ELR (cell line): ENCODE measurements around the gene FOSL1.
A peak's percentile ranks its signal among the peaks of the same experiment; 100 is the strongest.
"Not testable (repeated sequence)": the region's sequence is repeated elsewhere in the genome, so short reads cannot be mapped to it uniquely, and the experiment has no call there.

Experiments used
- DNase-seq: peaks from one replicate; pipeline ENCODE4 v3.0.0-alpha.2; 2015; ENCODE audit warnings: low read depth

The FOSL1 gene

DNA sequence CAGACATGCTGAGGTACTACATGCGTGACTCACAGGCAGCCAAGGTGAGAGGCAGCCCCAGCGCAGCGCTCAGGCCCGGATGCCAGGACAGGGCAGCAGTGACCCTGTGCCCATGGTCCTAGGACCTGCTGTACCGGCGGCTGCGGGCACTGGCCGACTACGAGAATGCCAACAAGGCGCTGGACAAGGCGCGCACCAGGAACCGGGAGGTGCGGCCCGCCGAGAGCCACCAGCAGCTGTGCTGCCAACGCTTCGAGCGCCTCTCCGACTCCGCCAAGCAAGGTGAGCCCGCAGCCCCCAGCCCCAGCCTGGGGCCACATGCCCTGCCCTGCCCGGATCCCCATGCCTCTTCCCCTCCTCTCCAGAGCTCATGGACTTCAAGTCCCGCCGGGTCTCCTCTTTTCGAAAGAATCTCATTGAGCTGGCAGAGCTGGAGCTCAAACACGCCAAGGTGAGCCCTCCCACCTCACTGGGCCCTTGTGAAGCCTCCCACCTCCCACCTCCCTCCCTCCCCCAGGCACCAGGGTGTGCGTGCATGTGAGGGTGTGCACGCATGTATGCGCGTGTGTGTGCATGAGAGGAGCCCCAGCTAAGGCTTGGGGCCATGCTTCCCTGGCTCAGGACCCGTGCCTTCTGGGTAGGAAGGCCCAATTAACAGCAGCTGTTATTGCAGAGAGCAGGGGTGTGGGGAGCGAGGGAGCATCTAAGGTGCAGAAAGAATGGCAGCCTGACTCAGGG lies 47.5 kb downstream of the FOSL1 start:
- no peak for DNase-seq

DNA sequence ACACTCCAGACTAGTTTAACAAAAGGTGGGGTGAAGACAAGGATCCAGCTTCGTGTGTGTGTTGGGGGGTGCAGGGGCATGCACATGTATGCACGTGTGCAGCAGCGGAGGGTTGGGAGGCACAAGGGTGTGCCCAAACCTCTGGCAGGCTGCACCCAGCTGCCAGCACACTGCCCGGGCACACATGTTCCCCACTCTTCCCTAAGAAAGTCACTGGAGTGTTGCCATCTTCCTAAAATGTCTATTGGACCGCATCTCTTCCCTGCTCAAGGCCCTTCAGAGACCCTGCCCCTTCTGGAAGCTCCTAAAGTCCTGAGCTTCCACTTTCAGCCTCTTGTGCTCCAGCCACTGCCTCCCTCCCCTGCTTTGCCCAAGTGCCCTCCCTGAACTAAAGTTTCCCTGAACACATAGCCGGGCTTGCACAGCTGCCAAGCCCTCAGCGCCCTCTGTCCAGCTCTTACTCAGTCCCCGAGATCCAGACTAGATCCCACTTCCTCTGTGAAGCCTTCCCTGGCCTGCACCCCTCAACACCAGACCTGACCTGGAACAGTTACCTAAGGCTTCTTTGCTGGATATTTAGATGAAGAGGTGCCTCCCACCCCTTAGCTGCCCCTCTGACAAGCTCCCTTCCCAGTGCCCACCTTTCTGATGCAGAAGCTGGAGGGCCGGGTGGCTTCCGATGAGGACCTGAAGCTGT lies 48.2 kb downstream of the FOSL1 start:
- no peak for DNase-seq

GRCh38 chr11:65851083-65851579 lies 49.1 kb downstream of the FOSL1 start:
- peak; percentile 46 for DNase-seq

DNA sequence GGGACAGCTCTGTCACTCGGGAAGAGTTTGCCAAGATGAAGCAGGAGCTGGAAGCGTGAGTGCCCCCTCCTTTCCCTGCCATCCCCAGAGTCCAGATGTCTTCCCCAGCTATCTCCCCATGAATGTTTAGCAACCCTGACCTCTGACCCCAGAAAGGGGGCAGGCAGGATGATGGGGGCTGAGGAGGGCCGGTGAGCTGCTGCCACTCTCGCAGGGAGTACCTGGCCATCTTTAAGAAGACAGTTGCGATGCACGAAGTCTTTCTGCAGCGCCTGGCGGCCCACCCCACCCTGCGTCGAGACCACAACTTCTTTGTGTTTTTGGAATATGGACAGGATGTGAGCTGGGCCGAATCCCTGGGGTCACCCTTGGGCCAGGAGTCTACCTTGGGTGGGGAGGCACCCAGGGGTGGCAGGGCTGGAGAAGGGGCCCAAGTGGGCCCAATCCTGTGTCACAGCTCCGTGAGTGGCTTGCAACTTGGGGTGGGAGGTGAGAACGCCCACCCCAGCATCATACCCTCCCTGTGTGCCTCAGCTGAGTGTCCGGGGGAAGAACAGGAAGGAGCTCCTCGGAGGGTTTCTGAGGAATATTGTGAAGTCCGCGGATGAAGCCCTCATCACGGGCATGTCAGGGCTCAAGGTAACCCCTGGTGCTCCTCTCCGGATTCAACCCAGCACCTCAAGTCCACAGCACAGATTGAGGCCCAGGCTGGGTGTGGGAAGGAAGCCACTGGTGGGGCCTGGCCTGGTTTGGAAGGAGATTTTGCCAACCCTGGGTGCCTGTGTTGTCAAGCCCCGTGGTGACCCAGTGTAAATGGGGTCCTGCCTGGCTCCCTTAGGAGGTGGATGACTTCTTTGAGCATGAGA lies 49.7 kb downstream of the FOSL1 start:
- DNase-seq, result no peak

DNA sequence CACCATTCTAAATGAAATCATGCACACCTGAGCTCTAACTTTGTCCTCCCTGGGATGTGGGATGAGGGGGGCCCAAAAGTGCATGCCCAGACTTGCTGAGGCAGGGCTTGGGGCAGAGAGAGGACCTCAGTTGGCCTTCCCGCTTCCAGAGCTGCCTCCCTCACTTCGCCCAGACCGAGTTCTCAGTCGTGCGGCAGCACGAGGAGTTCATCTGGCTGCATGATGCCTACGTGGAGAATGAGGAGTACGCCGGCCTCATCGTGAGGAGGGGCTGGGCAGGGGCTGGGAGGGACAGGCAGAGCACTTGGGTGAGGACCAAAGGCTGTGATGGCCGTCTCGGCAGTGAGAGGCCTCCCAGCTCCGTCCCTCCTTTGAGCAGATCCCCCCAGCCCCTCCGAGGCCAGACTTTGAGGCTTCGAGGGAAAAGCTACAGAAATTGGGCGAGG lies 50.4 kb downstream of the FOSL1 start:
- DNase-seq, result no peak

GRCh38 chr11:65849366-65849765 lies 50.8 kb downstream of the FOSL1 start:
- DNase-seq, result no peak

DNA sequence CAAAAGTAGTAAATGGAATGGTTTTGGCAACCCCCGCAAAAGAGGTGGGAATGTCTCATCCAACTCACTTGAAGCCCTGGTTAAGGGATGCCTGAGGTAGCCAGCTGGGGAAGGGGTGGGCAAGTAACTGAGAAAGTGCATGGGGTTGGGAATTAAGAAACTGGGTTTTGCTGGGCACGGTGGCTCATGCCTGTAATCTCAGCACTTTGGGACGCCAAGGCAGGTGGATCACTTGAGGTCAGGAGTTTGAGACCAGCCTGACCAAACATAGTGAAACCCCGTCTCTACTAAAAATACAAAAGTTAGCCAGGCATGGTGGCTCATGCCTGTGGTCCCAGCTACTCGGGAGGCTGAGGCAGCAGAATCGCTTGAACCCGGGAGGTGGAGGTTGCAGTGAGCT lies 51.5 kb downstream of the FOSL1 start:
- DNase-seq, result not testable (repeated sequence)

DNA sequence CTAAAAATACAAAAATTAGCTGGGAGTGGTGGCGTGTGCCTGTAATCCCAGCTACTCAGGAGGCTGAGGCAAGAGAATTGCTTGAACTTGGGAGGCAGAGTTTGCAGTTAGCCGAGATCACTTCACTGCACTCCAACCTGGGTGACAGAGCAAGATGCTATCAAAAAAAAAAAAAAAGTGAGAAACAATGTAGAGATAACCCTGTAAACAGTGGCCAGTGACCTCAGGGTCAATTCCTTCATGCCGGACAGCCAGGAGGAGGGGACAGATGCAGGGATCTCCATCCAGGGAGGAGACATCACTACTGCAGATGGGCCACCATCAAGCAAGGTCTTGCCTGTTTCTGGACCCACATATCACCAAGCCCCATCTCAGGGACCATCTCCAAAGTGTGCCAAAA lies 52.4 kb downstream of the FOSL1 start:
- no peak for DNase-seq

DNA sequence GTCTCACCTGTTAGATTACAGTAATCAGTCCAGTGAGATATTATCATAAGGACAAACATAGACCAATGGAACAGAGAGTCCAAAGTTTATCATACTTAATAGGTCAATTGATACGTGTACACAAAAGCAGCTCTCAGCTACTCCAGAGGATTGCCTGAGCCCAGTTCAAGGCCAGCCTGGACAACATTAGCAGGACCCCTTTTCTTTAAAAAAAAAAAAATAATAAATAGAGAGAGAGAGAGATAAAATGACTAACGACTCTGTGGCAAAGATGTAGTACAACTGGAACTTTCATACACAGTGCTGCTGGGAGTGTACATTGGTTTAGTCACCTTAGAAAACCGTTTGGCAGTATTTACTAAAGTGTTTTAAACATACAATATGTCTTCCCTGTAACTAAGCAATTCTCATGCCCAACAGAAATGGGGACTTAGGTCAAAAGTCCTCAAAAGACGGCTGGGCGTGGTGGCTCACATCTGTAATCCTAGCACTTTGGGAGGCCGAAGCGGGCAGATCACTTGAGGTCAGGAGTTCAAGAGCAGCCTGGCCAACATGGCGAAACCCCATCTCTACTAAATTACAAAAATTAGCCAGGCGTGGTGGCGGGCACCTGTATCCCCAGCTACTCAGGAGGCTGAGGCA lies 55.8 kb downstream of the FOSL1 start:
- no peak for DNase-seq

DNA sequence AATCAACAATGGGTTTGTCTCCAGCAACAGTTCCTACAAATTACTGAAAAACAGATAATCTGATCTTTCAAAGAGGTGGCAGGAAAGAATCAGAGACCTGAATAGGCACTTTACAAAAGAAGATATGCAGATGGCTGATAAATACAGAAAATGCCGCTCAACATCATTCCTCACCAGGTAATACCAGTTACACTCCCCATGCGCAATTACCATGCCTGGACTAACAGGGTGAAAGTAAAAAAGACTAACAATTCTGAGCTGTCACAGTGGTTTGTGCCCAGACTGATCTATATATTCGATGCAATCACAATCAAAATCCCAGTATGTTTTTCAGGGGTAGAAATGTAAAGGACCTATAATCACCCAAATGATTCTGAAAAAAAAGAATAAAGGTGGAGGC lies 56.4 kb downstream of the FOSL1 start:
- DNase-seq, result no peak

DNA sequence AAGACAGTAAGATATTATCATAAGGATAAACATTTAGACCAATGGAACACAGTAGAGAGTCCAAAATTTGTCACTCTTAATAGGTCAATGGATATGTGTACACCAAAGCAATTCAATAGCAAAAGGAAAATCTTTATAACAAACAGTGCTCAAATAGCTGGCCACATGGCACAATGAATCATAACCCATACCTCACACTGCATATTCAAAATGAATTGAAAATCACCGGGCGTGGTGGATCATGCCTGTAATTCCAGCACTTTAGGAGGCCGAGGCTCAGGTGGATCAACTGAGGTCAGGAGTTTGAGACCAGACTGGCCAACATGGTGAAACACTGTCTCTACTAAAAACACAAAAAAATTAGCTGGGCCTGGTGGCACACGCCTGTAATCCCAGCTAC lies 58.0 kb downstream of the FOSL1 start:
- DNase-seq, result no peak
